Measurements from ENCODE around the gene PPT1.

- no peak for TF ChIP-seq CTCF (optimal IDR thresholded peaks at IDR 0.05 in 1 of 3, IDR thresholded peaks at IDR 0.05 in 1 of 3, conservative IDR thresholded peaks at IDR 0.05 in 1 of 3; ENCODE audit: extremely low read depth in 1 of 3, insufficient read depth in 2 of 3, low read length in 3 of 3)
- no peak for TF ChIP-seq EZH2 (IDR thresholded peaks at IDR 0.05; ENCODE audit: low read length)
Observed at GRCh38 chr1:40036574-40036973, 60.5 kb downstream of the PPT1 start.

All from keratinocyte (primary cell).